ENCODE results near the gene PPP4R2. TPM values are rescaled to one million over a fixed set of nuclear protein-coding genes. Genes with fewer than 3 reads are reported as not detected.

PPP4R2 gene
- total and polyA plus RNA-seq, 9 of the 15 experiments (the other 6 are each of a cell fraction or from before 2014, with no cell fraction given) = 11.0 to 49.6 (median 31.6) TPM

GRCh38 chr3:73052857-73053256 lies 56.2 kb downstream of the PPP4R2 start:
- intact Hi-C loops (cut with micrococcal nuclease) (no loop called here), in situ Hi-C loops (cut with MboI) (no loop called here)
- POLR2A ChIA-PET = no interaction called here
- no TSS peak for BruUV-seq (replicated peaks)
- Histone ChIP-seq H3K27me3 (ENCODE audit: control insufficient read depth in 2 of 2, insufficient read depth in 2 of 2, low read length in 2 of 2) (no peaks in the 10 kb centered on the region), H3K9me3 (replicated peaks; ENCODE audit: control insufficient read depth, insufficient read depth, low read depth, low read length) (no peaks in the 10 kb centered on the region), H3K79me2 (ENCODE audit: control insufficient read depth, insufficient read depth, low read length) (peaks cover 50% of the 10 kb centered on the region), H3K36me3 (ENCODE audit: control insufficient read depth, insufficient read depth, low read length) (peaks cover 31% of the 10 kb centered on the region; the same call in 1 of the 3 replicates), H3K4me2 (ENCODE audit: insufficient read depth, low read length) (no peak overlapping the region), H3K9me1 (ENCODE audit: control insufficient read depth, insufficient read depth, low read length) (no peaks in the 10 kb centered on the region), H3K4me1 (replicated peaks in 1 of 2; ENCODE audit: control insufficient read depth in 2 of 2, insufficient read depth in 2 of 2, low read length in 2 of 2) (no peaks in the 10 kb centered on the region), H3K4me3 (no peak overlapping the region), H4K20me1 (replicated peaks; ENCODE audit: control insufficient read depth, insufficient read depth, low read length) (peaks cover 9% of the 10 kb centered on the region; the same call in 1 of the 2 replicates), H3K27ac (ENCODE audit: extremely low read depth, low read depth, low read length) (no peak overlapping the region), H2AFZ (ENCODE audit: low read depth, low read length) (no peak overlapping the region), H3K9ac (ENCODE audit: insufficient read depth in 1 of 2, low read depth in 2 of 2, low read length in 2 of 2) (no peak overlapping the region)
- no peak for DNase-seq (ENCODE audit: extremely low read depth in 1 of 4, low spot score in 3 of 4)
- no peak for FAIRE-seq
- ATAC-seq = no peak
- 84% methylated on average over 2 of the region's 2 CpGs for WGBS (ENCODE audit: insufficient coverage, low coverage, missing lambda C conversion rate)
- CTCF ChIA-PET (ENCODE audit: low intra/inter-chr PET ratio) = no interaction called here
- no peak for TF ChIP-seq CTCF (IDR thresholded peaks at IDR 0.05 in 2 of 3, conservative IDR thresholded peaks at IDR 0.05 in 1 of 3; ENCODE audit: insufficient read depth in 2 of 3, low read depth in 1 of 3, low read length in 3 of 3)
- no peak for TF ChIP-seq ZC3H11A (IDR thresholded peaks at IDR 0.05; ENCODE audit: low read depth, low read length)
- no peak for TF ChIP-seq GABPB2 (CRISPR knock-in tag; conservative IDR thresholded peaks at IDR 0.05)
- TF ChIP-seq HDAC1 (IDR thresholded peaks at IDR 0.05) = no peak
- no peak for TF ChIP-seq HINFP (tag; conservative IDR thresholded peaks at IDR 0.05; ENCODE audit: low read depth)
- no peak for TF ChIP-seq ZNF431 (CRISPR knock-in tag; IDR thresholded peaks at IDR 0.05)
- no peak for TF ChIP-seq RFX1 (IDR thresholded peaks at IDR 0.05)
- no peak for TF ChIP-seq NELFE (IDR thresholded peaks at IDR 0.05; ENCODE audit: insufficient read depth, insufficient read length)
- TF ChIP-seq PHF20 (IDR thresholded peaks at IDR 0.05; ENCODE audit: partially characterized antibody) = no peak
- no peak for TF ChIP-seq NR2F6 (CRISPR knock-in tag; IDR thresholded peaks at IDR 0.05)
- no peak for TF ChIP-seq AFF4 (CRISPR knock-in tag; IDR thresholded peaks at IDR 0.05)
- no peak for TF ChIP-seq MLX (CRISPR knock-in tag; conservative IDR thresholded peaks at IDR 0.05)
- no peak for TF ChIP-seq JUND (IDR thresholded peaks at IDR 0.05; ENCODE audit: borderline replicate concordance, low read depth, low read length)
- no peak for TF ChIP-seq JUND (tag; IDR thresholded peaks at IDR 0.05; ENCODE audit: borderline replicate concordance, low read depth, low read length)
- no peak for TF ChIP-seq ETV6 (IDR thresholded peaks at IDR 0.05; ENCODE audit: borderline replicate concordance in 1 of 2, low read depth in 2 of 2, low read length in 1 of 2)
- TF ChIP-seq ETV6 (CRISPR knock-in tag; IDR thresholded peaks at IDR 0.05; ENCODE audit: borderline replicate concordance) = no peak
